Activated naive CD4-positive, alpha-beta T cell treated with anti-CD3 and anti-CD28 coated beads, Interleukin-2, amount 50 U/mL, for 72 hours (primary cell): ENCODE measurements around the gene SLC30A7. TPM values are rescaled to one million over a fixed set of nuclear protein-coding genes. Genes with fewer than 3 reads are reported as not detected.
"Not testable (repeated sequence)": the region's sequence is repeated elsewhere in the genome, so short reads cannot be mapped to it uniquely, and the experiment has no call there.

ENCODE experiments used
- ATAC-seq, 2 donors: fragments of 150-1000 bp; cut with Tn5 transposase; 2 replicates each; pipeline ENCODE4 v1.10.0; 2021; ENCODE audit warnings: mild to moderate bottlenecking in 2 of 2, moderate library complexity in 2 of 2
- DNase-seq, 2 donors: peaks; one replicate each; pipeline ENCODE4 v3.0.0; 2021 to 2022; ENCODE audit warnings: low spot score in 2 of 2
- H3K27ac Mint-ChIP-seq, 2 donors: one replicate each; pipeline ENCODE4 v1.8.0; 2022; ENCODE audit warnings: mild to moderate bottlenecking in 2 of 2, mixed read lengths in 2 of 2
- H3K36me3 Mint-ChIP-seq, 2 donors: one replicate each; pipeline ENCODE4 v1.8.0; 2022; ENCODE audit warnings: mixed read lengths in 2 of 2
- H3K9me3 Mint-ChIP-seq, 2 donors: one replicate each; pipeline ENCODE4 v1.8.0; 2022; ENCODE audit warnings: mixed read lengths in 2 of 2
- total RNA-seq, 2 donors: library from RNA; stranded (reverse); gene quantifications; one replicate each; pipeline ENCODE4 v1.2.3, GENCODE V29; 2022

SLC30A7 gene, protein sequence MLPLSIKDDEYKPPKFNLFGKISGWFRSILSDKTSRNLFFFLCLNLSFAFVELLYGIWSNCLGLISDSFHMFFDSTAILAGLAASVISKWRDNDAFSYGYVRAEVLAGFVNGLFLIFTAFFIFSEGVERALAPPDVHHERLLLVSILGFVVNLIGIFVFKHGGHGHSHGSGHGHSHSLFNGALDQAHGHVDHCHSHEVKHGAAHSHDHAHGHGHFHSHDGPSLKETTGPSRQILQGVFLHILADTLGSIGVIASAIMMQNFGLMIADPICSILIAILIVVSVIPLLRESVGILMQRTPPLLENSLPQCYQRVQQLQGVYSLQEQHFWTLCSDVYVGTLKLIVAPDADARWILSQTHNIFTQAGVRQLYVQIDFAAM
- 10 to 100 TPM; 39.0 to 42.2 TPM for total RNA-seq

- Mint-ChIP-seq H3K27ac (peak within 1 kb of the TSS; percentile 98 to 100), H3K36me3 (peaks cover 35 to 62% of the 10 kb centered on the region in 2 donors), H3K9me3 (peaks cover 0 to 7% of the 10 kb centered on the region in 2 donors)
- DNase-seq (peak; percentile 97 to 98), ATAC-seq (peak; percentile 80 to 82)
Measured at GRCh38 chr1:100895540-100896480, at the start of gene SLC30A7. Gene SLC30A7 (plus strand): TSS chr1:100896090. CDS start chr1:100896263, 173 bp downstream.

DNA sequence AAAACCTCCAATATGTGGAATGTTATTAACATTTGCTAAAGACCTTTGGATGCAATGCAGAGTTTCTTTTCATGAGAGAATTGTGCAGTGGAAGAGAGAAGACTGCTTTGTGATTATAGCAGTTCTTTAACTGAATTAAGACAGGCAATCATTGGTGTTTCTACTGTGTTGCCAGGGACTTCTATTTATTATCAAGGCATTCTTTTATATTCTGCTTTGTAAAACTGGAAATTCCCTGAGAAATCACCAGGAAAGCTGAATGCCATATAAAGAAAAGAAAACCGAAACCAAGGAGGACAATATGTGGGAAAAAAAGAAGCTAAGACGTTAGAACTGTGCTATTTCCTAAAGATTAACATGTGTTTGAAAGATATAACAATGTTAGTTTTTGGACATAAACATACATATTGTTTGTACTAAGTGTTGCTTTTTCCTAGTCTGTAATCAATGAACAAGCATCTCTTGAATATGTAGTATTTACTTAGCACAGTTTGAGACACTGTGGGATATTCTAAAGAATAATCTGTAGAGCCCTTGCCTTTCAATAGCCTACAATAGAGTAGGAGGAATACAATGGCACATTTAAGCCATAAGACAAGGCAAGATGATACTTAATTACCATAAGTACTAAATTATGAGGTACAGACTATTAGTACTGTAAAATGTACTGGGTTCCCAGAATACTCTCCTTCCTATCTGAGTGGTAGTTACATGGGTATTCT, 48.4 kb upstream of the SLC30A7 start:
- ATAC-seq (no peak), DNase-seq (no peak)
- Mint-ChIP-seq H3K9me3 (peaks cover 0 to 4% of the 10 kb centered on the region in 2 donors), H3K36me3 (no peaks in the 10 kb centered on the region), H3K27ac (no peak overlapping the region)

- H3K9me3 Mint-ChIP-seq, result no peaks in the 10 kb centered on the region
- no peak for ATAC-seq
Measured at GRCh38 chr1:100851726-100852125, 44.2 kb upstream of the SLC30A7 start.

DNA sequence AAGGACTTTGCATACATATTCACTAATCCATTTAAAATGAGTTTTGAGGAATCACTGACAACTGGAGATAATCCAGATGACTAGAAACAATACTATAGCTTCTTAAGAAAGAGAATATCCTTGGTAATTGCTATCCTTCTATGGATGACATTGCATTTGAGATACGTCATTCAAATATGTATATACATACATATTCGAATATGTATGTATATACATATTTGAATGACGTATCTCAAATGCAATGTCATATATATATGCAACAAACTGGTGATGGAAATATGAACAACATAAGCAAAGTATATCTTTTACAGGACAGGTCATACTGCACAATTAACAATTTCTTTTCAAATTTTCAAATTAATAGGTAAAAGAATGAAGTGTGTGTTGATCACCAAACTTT, 42.9 kb upstream of the SLC30A7 start:
- no peaks in the 10 kb centered on the region for H3K36me3 Mint-ChIP-seq
- no peak overlapping the region for H3K27ac Mint-ChIP-seq
- no peaks in the 10 kb centered on the region for H3K9me3 Mint-ChIP-seq

More at GRCh38 chr1:100851726-100852125, 44.2 kb upstream of the SLC30A7 start:
- no peak for DNase-seq
- Mint-ChIP-seq H3K27ac (no peak overlapping the region), H3K36me3 (no peaks in the 10 kb centered on the region)

DNA sequence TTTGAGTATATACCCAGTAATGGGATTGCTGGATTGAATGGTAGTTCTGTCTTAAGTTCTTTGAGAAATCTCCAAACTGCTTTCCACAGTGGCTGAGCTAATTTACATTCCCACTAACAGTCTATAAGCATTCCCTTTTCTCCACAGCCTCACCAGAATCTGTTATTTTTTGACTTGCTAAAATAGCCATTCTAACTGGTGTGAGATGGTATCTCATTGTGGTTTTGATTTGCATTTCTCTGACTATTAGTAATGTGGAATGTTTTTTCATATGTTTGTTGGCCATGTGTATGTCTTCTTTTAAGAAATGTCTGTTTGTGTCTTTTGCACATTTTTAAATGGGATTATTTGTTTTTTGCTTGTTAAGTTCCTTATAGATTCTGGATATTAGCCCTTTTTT, 40.8 kb upstream of the SLC30A7 start:
- not testable (repeated sequence) for H3K27ac Mint-ChIP-seq, ATAC-seq, DNase-seq, H3K36me3 Mint-ChIP-seq, H3K9me3 Mint-ChIP-seq

More for the DNA sequence above, 42.9 kb upstream of the SLC30A7 start:
- DNase-seq (no peak), ATAC-seq (no peak)

DNA sequence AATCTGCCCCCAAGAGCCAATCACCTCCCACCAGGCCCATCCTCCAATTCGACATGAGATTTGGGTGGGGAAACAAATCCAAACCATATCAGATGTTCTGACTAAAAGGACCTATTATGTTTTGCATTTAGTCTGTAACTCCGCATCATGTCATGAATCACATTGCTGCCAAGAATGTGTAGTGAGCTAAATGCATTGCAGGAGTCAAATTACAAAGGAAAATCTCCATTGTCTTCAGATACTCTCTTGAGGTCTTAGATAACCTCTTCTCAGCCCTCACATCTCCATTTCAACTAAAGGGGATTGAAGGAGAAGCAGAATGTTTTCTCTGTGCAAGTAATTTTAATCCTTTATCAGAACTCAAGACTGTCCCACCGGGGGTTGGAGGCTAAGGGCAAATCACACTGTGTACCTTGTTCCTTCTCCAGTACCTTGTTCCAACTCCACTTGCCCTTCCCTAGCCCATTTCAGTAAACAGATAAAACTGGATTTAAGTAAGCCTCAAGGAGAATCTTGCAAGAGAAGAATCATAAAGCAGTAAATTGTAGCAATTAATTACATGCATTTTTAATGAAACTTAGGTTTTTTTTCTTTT, 35.4 kb upstream of the SLC30A7 start:
- no peaks in the 10 kb centered on the region for H3K9me3 Mint-ChIP-seq
- no peak overlapping the region for H3K27ac Mint-ChIP-seq
- DNase-seq, result no peak
- H3K36me3 Mint-ChIP-seq, result no peaks in the 10 kb centered on the region
- no peak for ATAC-seq

DNA sequence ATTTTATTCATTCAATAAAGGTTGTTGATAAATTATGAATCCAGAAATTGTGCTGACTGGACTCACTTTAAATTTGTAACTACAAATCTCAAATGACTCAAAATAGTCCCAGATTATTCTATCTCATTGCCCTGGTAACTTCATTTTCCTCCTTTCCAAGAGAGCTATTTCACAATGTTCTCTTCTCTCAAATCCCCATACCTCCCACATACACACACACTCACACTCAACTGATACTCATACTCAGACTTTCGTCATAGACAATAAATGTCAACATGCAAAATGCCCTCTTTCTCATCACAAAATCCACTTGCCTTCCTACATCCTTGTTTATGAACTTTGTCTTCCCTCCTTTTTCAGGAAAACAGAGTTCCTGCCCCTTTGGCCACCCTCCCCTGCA, 34.5 kb upstream of the SLC30A7 start:
- no peak for DNase-seq
- Mint-ChIP-seq H3K27ac (no peak overlapping the region), H3K9me3 (no peaks in the 10 kb centered on the region), H3K36me3 (no peaks in the 10 kb centered on the region)
- ATAC-seq, result no peak

GRCh38 chr1:100862591-100862990, 33.3 kb upstream of the SLC30A7 start:
- ATAC-seq, result no peak
- no peaks in the 10 kb centered on the region for H3K36me3 Mint-ChIP-seq
- no peak overlapping the region for H3K27ac Mint-ChIP-seq
- no peaks in the 10 kb centered on the region for H3K9me3 Mint-ChIP-seq
- DNase-seq, result no peak

GRCh38 chr1:100866041-100866900, 29.6 kb upstream of the SLC30A7 start:
- ATAC-seq, result no peak
- no peaks in the 10 kb centered on the region for H3K9me3 Mint-ChIP-seq
- DNase-seq, result no peak
- H3K27ac Mint-ChIP-seq, result no peak overlapping the region
- no peaks in the 10 kb centered on the region for H3K36me3 Mint-ChIP-seq

- ATAC-seq (no peak), DNase-seq (no peak)
- no peaks in the 10 kb centered on the region for H3K36me3 Mint-ChIP-seq
- no peaks in the 10 kb centered on the region for H3K9me3 Mint-ChIP-seq
- H3K27ac Mint-ChIP-seq, result no peak overlapping the region
Measured at GRCh38 chr1:100866901-100867206, 29.0 kb upstream of the SLC30A7 start.

DNA sequence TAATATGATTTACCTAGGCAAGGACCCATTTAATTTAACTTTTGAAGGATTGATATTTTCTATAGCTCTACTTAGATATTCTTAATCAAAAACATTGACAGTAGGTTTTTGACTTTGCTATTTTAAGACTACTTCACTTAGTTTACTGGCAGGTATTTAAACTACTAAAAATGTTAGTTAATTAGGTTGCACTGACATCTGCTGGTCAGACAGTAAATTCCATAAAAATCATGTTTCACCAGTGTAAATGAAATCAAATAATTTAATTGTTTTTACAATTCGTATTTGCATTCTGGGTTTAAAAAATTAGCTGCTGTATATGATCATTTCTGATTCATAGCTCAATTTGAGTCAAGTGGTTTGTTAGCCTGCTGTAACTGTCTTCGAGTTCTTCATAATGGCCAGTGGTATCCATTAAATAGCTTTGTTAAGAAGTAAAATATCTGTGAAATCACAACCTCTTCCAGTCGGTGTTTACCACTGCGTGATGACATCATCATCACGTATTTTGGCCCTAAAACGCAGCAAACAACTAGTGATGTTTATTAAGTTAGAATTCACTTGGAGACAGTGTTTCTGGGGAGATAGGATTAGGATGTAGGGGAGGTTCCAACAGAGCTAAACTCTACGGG, 27.4 kb upstream of the SLC30A7 start:
- Mint-ChIP-seq H3K27ac (no peak overlapping the region), H3K36me3 (no peaks in the 10 kb centered on the region), H3K9me3 (no peaks in the 10 kb centered on the region)
- ATAC-seq (no peak), DNase-seq (no peak)

DNA sequence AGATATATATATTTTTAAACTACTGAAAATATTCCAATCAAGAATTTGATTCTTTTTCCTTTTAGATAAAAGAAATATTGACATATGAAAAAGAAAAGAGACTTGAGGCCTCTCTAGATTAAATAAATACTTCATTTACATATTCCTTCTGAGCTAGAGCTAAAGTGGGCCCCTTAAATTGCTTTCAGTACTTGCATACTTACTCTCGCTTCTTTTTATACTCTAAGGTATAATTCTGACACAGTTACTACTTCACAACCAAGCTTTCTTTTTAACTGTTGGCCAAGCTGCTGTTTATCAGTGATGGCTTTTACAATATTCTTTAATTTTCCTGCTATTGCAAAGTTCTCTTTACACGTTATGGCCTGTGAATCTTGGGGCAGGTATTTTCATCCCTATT, 25.9 kb upstream of the SLC30A7 start:
- Mint-ChIP-seq H3K36me3 (no peaks in the 10 kb centered on the region), H3K9me3 (no peaks in the 10 kb centered on the region), H3K27ac (no peak overlapping the region)
- DNase-seq, result no peak
- ATAC-seq, result no peak

GRCh38 chr1:100874433-100874832, 21.5 kb upstream of the SLC30A7 start:
- ATAC-seq, result no peak
- Mint-ChIP-seq H3K9me3 (no peaks in the 10 kb centered on the region), H3K36me3 (no peaks in the 10 kb centered on the region), H3K27ac (no peak overlapping the region)
- DNase-seq, result no peak

DNA sequence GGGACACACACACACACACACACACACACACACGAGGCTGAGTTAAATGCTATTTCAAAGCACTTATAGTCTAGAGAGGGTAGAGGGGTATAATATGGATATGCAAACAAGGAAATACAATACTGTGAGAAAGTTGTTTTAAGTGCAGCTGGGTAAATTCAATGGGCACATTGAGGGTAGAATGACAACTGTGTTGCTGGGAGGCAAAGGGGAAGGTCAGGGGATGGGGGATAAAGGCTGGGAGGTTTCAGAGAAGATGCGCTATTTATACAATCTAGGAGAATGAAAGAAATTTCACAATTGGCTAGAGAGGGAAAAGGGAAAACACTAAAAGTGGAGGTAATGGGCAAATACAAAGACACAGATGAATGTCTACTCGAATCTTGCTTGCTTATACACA, 20.7 kb upstream of the SLC30A7 start:
- Mint-ChIP-seq H3K9me3 (no peaks in the 10 kb centered on the region), H3K27ac (no peak overlapping the region), H3K36me3 (no peaks in the 10 kb centered on the region)
- no peak for DNase-seq
- ATAC-seq, result no peak

DNA sequence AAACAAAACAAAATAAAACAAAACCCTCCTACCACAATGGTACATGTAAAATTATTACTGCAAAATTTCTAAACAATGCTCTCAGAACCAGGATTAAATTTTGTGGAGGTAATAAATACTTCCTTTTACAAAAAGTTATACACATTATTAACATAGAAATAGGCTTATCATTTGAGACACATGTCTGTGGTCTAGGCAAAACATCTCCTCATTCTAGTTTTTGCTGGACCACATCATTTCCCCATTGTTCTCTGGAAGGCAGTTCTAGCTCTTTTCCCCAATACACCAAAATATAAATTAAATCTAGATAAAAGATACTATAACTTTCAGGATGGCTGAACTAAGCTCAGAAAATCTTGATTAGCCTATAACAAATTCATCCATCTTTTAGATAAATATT, 19.6 kb upstream of the SLC30A7 start:
- Mint-ChIP-seq H3K9me3 (no peaks in the 10 kb centered on the region), H3K36me3 (no peaks in the 10 kb centered on the region), H3K27ac (no peak overlapping the region)
- DNase-seq (no peak), ATAC-seq (no peak)
